ENCODE measurements around the gene RDX. TPM values are rescaled to one million over a fixed set of nuclear protein-coding genes. Genes with fewer than 3 reads are reported as not detected.

RDX gene
- total RNA-seq, 2 experiments from 2014 or later: 23.7 to 25.5 TPM

DNA sequence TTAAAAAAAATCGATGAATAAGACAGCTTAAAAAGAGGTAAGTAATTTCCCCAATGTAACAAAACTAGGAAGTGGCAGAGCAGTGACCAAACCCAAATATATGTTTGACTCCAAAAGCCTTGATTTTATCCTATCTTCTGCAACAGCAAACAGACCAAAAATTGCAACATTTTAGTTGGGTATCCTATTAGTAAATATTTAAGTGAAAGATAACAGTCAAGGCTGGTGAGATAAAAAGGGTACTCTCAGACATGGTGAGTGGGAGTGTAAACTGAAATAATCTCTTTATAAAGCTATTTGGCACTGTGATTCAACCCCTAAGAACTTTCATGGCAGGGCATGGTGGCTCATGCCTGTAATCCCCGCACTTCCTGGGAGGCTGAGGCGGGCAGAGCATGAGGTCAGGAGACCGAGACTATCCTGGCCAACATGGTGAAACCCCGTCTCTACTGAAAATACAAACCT, 1.9 kb upstream of the RDX start:
- no peak overlapping the region for H3K4me2 ChIP-seq (ENCODE audit: low read length)
- H4K20me1 ChIP-seq (ENCODE audit: insufficient read depth, low read length): peaks cover 19% of the 10 kb centered on the region
- H3K27ac ChIP-seq (ENCODE audit: low read depth, low read length, poor library complexity, severe bottlenecking): no peak overlapping the region
- BruUV-seq (replicated peaks): no TSS peak
- POLR2A ChIA-PET: no interaction called here
- CTCF ChIA-PET (ENCODE audit: unreplicated experiment): no interaction called here
- intact Hi-C loops (cut with micrococcal nuclease; ENCODE audit: unreplicated experiment): loop anchor here (5.0 kb wide), 2 partner anchors 79 to 134 kb away; no protein-coding TSS in a partner anchor
- DNase-seq (ENCODE audit: low spot score): no peak
- no peak overlapping the region for H3K4me3 ChIP-seq (ENCODE audit: low read depth, low read length, poor library complexity, severe bottlenecking)
- H3K9me3 ChIP-seq (ENCODE audit: low read length): no peaks in the 10 kb centered on the region
- H3K9me2 ChIP-seq (ENCODE audit: insufficient read depth, low read length): no peaks in the 10 kb centered on the region
- H3K79me2 ChIP-seq (ENCODE audit: insufficient read depth, low read depth, low read length): peaks cover 12% of the 10 kb centered on the region; the same call in 1 of the 2 replicates
- H3K4me1 ChIP-seq (ENCODE audit: insufficient read depth, low read length, poor library complexity, severe bottlenecking): peaks cover 9% of the 10 kb centered on the region
- TF ChIP-seq, protein P1, sequence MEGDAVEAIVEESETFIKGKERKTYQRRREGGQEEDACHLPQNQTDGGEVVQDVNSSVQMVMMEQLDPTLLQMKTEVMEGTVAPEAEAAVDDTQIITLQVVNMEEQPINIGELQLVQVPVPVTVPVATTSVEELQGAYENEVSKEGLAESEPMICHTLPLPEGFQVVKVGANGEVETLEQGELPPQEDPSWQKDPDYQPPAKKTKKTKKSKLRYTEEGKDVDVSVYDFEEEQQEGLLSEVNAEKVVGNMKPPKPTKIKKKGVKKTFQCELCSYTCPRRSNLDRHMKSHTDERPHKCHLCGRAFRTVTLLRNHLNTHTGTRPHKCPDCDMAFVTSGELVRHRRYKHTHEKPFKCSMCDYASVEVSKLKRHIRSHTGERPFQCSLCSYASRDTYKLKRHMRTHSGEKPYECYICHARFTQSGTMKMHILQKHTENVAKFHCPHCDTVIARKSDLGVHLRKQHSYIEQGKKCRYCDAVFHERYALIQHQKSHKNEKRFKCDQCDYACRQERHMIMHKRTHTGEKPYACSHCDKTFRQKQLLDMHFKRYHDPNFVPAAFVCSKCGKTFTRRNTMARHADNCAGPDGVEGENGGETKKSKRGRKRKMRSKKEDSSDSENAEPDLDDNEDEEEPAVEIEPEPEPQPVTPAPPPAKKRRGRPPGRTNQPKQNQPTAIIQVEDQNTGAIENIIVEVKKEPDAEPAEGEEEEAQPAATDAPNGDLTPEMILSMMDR (conservative IDR thresholded peaks at IDR 0.05; ENCODE audit: low read length): no peak
- TF ChIP-seq EZH2phosphoT487 (IDR thresholded peaks at IDR 0.05; ENCODE audit: borderline replicate concordance, low read depth, low read length): no peak
- no peaks in the 10 kb centered on the region for H3K36me3 ChIP-seq (ENCODE audit: insufficient read depth, low read length)
- no peak overlapping the region for H2AFZ ChIP-seq (ENCODE audit: low read length)

DNA sequence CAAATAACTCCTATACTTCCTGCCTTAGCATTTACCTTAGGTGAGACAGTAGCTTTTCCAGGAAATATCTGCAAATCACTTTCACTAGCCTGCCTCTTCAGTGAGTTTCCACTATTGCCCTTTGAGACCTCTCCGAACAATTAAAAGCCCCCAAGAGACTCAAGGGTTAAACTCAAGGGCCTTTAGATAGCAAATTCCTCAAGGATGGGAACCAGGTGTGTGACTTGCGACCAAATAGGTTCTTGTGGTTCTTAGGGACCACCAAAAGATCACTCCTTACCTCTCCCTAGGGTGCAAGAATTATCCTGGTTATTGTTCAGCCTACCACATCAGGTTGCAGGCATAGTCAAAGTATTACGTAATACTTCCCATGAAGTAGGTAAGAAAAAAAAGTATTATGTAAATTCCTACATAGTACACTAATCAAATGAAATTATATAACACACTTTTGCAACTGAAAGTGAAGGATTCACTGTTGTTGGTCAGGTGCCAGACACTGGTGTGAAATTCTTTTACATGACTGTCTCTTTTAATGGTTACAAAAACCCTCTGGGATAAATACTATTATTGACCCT, 1.4 kb upstream of the RDX start:
- Histone ChIP-seq H3K9me3 (ENCODE audit: low read length) (no peaks in the 10 kb centered on the region), H3K4me3 (ENCODE audit: low read depth, low read length, poor library complexity, severe bottlenecking) (no peak overlapping the region), H3K4me1 (ENCODE audit: insufficient read depth, low read length, poor library complexity, severe bottlenecking) (peaks cover 9% of the 10 kb centered on the region), H3K36me3 (ENCODE audit: insufficient read depth, low read length) (no peaks in the 10 kb centered on the region), H3K9me2 (ENCODE audit: insufficient read depth, low read length) (no peaks in the 10 kb centered on the region), H3K27ac (ENCODE audit: low read depth, low read length, poor library complexity, severe bottlenecking) (no peak overlapping the region), H2AFZ (ENCODE audit: low read length) (no peak overlapping the region), H4K20me1 (ENCODE audit: insufficient read depth, low read length) (peaks cover 19% of the 10 kb centered on the region), H3K79me2 (ENCODE audit: insufficient read depth, low read depth, low read length) (peaks cover 12% of the 10 kb centered on the region; the same call in 1 of the 2 replicates), H3K4me2 (ENCODE audit: low read length) (no peak overlapping the region)
- DNase-seq (ENCODE audit: low spot score): no peak
- ChIA-PET CTCF (ENCODE audit: unreplicated experiment) (no interaction called here), POLR2A (interaction anchor here (0.9 to 1.4 kb wide), 2 partner anchors 10 to 24 kb away, joined by 4 to 6 read pairs; no protein-coding TSS in a partner anchor)
- TF ChIP-seq, protein P1 (conservative IDR thresholded peaks at IDR 0.05; ENCODE audit: low read length): no peak
- TF ChIP-seq EZH2phosphoT487 (IDR thresholded peaks at IDR 0.05; ENCODE audit: borderline replicate concordance, low read depth, low read length): no peak
- no TSS peak for BruUV-seq (replicated peaks)
- intact Hi-C loops (cut with micrococcal nuclease; ENCODE audit: unreplicated experiment): loop anchor here (5.0 kb wide), 2 partner anchors 79 to 134 kb away; no protein-coding TSS in a partner anchor

Measured in OCI-LY7 (cell line).